Mucosa of stomach (tissue), 1 donor: ENCODE results near the gene FRAT1.

Source experiments
- H3K27me3 ChIP-seq: one replicate; pipeline ENCODE4 v1.7.0; 2013; ENCODE audit warnings: mild to moderate bottlenecking, low read length; ENCODE audit not compliant: control insufficient read depth, insufficient read depth
- H3K36me3 ChIP-seq: one replicate; pipeline ENCODE4 v1.7.0; 2013; ENCODE audit warnings: low read length; ENCODE audit not compliant: control insufficient read depth, insufficient read depth
- H3K4me1 ChIP-seq: one replicate; pipeline ENCODE4 v1.7.0; 2013; ENCODE audit warnings: mild to moderate bottlenecking, low read length; ENCODE audit not compliant: control insufficient read depth, insufficient read depth
- H3K4me3 ChIP-seq: one replicate; pipeline ENCODE4 v1.7.0; 2013; ENCODE audit warnings: low read length
- H3K9ac ChIP-seq: one replicate; pipeline ENCODE4 v1.7.0; 2013; ENCODE audit warnings: mild to moderate bottlenecking, low read length, moderate library complexity
- H3K9me3 ChIP-seq: one replicate; pipeline ENCODE4 v1.7.0; 2013; ENCODE audit warnings: mild to moderate bottlenecking, low read length, moderate library complexity; ENCODE audit not compliant: control insufficient read depth
- donor health status: Pancreatic carcinoma.

FRAT1 gene

DNA sequence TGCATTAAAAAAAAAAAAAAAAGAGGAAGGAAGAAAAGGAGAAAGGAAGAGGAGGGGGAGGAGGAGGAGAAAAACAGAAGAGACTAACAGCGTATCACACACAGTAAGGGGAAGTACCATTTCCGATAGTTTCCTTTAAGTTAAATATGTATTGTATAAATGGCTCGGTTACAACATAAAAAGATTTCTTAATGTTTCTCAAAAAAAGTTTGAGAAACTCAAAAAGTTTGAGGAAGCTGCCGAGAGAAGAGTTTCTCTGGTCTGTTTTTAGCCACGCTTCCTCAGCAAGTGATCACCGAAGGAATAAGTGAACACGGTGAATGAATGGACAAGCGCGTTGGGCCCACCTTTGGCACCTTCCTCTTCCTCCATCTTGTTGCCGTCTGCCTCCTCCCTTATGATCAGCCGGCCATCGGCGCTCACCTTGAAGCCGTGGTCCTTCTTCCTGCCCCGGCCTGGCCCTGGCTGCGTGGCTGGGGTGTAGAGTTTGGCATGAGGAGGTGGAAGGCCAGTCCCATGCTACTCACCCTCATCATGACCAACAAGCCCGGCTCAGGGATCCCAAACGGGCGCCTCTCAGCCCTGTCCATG lies 46.8 kb downstream of the FRAT1 start:
- Histone ChIP-seq H3K4me3 (no peak overlapping the region), H3K27me3 (no peaks in the 10 kb centered on the region), H3K9ac (no peak overlapping the region), H3K4me1 (no peaks in the 10 kb centered on the region), H3K36me3 (peaks cover 11% of the 10 kb centered on the region), H3K9me3 (no peaks in the 10 kb centered on the region)

- H3K4me3 ChIP-seq = no peak overlapping the region
- H3K36me3 ChIP-seq = peaks cover 11% of the 10 kb centered on the region
- no peaks in the 10 kb centered on the region for H3K27me3 ChIP-seq
- H3K9ac ChIP-seq = no peak overlapping the region
- H3K9me3 ChIP-seq = no peaks in the 10 kb centered on the region
- no peaks in the 10 kb centered on the region for H3K4me1 ChIP-seq
Observed at GRCh38 chr10:97366572-97366971, 47.5 kb downstream of the FRAT1 start.

GRCh38 chr10:97367126-97367649 lies 48.1 kb downstream of the FRAT1 start:
- H3K27me3 ChIP-seq = no peaks in the 10 kb centered on the region
- H3K9me3 ChIP-seq = no peaks in the 10 kb centered on the region
- no peaks in the 10 kb centered on the region for H3K4me1 ChIP-seq
- H3K36me3 ChIP-seq = peaks cover 11% of the 10 kb centered on the region
- H3K9ac ChIP-seq = no peak overlapping the region
- H3K4me3 ChIP-seq = no peak overlapping the region
